ENCODE measurements around the gene NBEAL1.
"Not testable (repeated sequence)": the region's sequence is repeated elsewhere in the genome, so short reads cannot be mapped to it uniquely, and the experiment has no call there.

NBEAL1 gene

DNA sequence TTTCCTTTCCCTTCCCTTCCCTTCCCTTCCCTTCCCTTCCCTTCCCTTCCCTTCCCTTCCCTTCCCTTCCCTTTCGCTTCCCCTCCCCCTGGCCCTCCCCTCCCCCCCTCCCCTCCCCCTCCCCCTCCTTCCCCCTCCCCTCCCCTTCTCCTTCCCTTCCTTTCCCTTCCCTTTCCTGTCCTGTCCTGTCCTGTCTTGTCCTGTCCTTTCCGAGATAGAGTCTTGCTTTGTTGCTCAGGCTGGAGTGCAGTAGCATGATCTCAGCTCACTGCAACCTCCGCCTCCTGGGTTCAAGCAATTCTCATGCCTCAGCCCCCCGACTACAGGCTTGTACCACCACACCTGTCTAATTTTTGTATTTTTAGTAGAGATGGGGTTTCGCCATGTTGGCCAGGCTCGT is 24.5 kb downstream of the NBEAL1 start:
- not testable (repeated sequence) for DNase-seq (ENCODE audit: low read depth)

DNA sequence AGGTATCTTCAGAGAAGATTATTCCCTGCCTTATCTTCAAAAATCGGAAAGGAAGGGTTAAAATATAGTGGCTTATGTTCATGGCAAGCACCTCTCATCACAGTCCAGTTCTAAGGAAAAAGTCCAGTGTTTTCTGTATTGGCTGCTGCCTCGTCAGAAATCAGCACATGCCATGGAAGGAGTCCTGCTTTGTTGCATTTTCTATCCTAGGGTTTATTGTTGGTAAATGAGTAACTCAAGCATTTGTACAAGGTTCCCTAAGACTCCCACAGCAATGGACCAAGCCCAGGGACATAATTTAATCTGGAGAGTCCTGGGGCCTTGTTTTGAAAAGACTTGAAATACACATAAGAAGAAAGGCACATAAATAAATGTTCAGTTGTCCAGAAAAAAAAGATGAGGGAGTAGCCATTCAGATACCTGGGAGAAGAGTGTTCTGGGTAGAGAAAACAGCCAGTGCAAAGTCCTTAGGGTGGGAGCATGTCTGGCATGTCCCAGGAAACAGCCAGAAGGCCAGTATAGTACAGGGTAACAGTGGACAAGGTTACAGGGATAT is 26.4 kb downstream of the NBEAL1 start:
- no peak for DNase-seq (ENCODE audit: low read depth)

DNA sequence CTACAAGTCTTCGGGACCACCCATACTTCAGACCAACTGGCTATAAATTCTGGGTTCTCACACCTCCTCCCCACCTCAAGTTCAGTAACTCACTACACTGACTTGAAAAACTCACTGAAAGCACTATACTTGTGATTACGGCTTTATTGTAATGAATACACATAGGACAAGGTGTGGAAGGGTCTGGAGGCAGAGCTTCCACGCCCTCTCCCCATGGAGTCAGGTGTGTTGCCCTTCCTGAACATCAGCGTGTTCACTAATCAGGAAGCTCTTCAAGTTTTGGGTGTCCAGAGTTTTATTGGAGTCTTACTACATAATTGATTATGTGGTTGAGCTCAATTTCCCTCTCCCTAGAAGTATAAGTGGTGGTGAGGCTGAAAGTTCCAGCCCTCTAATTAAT is 27.5 kb downstream of the NBEAL1 start:
- DNase-seq (ENCODE audit: low read depth) = no peak

DNA sequence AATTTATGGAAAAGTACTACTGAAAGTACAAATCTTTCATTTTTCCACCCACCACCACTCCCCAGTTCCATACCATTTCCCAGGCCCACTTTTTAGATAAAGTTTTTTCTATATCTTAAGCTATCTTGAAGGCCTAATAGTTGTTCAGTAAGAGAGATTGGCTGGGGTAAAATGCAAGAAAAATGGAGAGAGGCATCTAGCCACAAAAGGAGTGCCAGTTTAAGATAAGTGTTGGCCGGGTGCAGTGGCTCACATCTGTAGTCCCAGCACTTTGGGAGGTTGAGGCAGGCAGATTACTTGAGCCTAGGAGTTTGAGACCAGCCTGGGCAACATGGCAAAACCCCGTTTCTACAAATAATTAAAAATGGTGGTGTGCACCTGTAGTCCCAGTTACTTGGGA is 28.6 kb downstream of the NBEAL1 start:
- no peak for DNase-seq (ENCODE audit: low read depth)

DNA sequence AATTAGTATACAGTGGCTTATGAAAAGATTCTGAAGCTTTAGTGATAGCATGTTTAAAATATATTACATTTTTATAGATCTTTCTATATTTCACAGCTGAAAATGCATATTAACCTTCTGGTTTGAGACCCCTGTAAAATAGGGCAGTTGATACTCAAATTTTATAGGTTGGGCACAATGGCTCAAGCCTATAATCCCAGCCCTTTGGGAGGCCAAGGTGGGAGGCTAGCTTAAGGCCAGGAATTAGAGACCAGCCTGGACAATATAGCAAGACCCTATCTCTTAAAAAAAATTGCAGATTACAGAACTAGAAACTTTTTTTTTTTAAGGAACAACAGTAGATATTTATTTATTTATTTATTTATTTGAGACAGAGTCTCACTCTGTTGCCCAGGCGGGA is 31.2 kb downstream of the NBEAL1 start:
- DNase-seq (ENCODE audit: low read depth) = no peak

DNA sequence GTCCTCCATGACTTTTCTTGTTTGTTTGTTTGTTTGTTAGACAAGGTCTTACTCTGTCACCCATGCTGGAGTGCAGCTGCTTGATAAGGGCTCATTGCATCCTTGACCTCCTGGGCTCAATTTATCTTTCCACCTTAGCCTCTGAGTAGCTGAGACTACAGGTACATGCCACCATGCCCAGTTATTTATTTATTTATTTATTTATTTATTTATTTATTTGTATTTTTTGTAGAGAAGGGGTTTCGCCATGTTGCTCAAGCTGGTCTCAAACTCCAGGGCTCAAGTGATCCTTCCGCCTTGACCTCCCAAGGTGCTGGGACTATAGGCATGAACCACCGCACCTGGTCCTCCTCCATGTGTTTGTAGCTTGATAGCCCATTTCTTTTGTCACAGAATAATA is 37.9 kb downstream of the NBEAL1 start:
- no peak for DNase-seq (ENCODE audit: low read depth)

DNA sequence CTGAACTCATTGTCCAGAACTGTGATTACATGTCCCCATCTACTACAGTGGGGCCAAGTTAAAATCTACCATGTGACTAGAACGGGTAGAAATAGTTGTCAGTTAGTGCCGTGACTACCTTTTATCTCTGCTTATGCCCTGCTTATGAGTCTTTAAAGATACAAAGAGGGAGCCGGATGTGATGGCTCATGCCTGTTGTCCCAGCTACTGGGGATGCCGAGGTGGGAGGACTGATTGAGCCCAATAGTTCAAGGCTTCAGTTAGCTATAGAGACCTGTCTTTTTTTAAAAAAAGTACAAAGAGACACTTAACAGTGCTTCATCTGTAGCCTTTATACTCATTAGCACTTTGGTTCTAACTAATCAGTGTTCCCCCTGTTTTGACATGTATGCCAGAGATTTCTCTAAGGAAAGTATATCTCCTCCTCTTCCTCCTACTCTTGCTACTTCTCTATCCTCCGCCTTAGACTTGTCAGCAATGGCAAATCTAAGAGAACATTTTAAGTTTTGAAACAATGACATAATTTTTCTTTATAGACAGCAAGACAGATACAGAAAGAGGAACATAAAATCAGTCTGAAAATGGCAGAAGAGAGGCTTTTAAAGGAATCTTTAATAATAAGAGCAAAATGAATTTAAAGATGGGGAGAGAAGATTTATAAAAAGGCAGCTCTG is 45.0 kb downstream of the NBEAL1 start:
- no peak for DNase-seq (ENCODE audit: low read depth)

DNA sequence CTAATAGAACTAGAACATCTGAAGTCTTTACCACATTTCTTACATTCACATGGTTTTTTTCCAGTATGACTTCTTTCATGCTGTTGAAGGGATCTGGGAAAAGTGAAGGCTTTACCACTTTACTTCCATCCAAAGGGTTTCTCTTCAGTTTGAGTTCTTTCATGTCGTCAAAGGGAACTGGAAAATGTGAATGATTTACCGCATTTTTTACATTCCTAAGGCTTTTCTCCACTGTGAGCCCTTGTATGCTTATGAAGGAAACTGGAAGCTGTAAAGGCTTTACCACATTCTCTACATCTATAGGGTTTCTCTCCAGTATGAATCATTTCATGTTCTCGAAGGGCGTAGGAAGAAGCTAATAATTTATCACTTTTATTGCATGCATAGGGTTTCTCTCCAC is 46.7 kb downstream of the NBEAL1 start:
- DNase-seq (ENCODE audit: low read depth) = peak; percentile 79

DNA sequence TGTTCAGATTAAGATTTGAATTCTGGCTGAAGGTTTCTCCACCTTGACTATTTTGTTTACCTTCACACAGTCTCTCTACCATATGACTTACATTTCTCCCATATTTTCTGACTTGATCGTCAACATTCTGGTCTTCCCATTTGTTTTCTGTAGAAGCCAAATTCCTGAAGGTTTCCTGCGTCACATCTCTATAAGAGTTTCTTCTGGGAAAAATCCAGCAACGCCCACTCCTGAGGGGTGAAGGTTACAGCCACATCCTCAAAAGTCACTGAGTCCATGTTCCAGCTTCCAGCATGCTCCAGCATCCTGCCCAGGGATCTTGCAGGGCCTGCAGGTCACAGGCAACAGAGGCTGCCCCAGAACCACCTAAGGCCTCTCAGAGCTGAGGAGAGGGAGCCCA is 47.5 kb downstream of the NBEAL1 start:
- DNase-seq (ENCODE audit: low read depth) = peak; percentile 3

DNA sequence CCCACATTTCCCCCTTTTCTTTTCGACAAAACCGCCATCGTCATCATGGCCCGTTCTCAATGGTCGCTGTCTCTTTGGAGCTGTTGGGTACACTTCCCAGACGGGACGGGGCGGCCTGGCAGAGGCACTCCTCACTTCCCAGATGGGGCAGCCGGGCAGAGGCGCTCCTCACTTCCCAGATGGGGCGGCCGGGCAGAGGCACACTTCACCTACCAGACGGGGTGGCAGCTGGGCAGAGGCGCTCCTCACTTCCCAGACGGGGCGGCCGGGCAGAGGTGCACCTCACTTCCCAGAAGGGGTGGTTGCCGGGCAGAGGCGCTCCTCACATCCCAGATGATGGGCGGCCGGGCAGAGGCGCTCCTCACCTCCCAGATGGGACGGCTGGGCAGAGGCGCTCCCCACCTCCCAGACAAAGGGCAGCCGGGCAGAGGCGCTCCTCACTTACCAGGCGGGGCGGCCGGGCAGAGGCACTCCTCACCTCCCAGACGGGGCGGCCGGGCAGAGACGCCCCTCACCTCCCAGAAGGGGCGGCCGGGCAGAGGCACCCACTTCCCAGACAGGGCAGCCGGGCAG is 51.9 kb downstream of the NBEAL1 start:
- not testable (repeated sequence) for DNase-seq (ENCODE audit: low read depth)

DNA sequence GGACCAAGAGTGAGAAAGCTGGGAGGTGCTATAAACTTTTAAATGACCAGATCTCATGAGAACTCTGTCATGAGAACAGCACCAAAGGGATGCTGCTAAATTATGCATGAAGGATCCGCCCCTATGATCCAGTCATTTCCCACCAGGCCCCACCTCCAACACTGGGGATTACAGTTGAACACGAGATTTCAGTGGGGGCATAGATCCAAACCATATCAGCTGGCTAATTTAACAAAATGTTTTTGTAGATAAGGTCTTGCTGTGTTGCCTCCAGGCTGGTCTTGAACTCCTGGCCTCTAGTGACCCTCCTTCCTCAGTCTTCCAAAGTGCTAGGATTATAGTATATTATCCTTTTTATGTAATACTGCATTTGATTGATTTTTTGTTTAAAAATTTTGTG is 56.0 kb downstream of the NBEAL1 start:
- peak; percentile 6 for DNase-seq (ENCODE audit: low read depth)

DNA sequence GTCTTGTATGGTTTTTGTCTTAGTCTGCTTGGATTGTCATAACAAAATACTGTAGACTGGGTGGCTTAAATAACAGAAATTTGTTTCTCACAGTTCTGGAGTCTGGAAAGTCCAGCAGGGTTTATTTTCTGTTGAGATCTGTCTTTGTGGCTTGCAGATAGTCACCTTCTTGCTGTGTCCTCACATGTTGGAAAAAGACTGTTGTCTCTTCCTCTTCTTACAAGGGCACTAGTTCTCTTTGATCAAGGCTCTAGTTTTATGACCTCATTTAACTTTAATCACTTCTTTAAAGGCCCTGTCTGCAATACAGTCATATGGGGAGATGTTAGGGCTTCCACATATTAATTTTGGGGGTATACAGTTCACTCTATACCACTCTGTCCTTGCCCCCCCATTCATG is 56.5 kb downstream of the NBEAL1 start:
- no peak for DNase-seq (ENCODE audit: low read depth)

DNA sequence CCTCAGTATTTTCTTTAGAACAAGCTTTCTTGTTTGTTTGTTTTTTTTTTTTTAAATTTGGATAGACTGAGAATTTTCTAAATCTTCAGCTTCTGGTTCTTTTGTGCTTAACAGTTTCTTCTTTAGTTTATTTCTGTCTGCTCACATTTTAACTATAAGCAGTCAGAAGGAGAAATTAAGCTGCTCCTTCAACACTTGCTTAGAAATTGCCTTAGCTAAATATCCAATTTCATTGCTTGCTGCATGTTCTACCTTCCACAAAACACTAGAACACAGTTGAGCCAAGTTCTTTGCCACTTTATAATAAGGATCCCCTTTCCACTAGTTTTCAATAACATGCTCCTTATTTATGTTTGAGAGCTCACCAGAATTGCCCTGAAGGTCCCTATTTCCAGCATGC is 57.7 kb downstream of the NBEAL1 start:
- no peak for DNase-seq (ENCODE audit: low read depth)

DNA sequence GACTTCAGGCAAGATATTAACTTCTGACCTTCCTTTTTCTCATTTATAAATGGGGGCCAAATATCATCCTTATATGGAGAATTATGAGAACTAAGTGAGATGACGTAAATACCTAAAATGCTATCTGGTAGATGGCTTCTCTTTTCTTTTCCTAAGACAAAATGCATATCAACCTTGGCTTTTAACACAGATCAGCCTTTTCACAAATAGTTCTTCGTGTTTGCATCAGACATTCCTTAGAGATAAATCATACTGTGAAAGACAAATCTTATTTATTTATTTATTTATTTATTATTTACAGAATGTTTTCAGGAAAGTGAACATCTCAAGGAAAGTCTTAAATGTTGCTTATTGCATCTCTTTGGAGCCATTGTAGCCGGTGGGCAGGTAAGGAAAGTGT is 62.8 kb downstream of the NBEAL1 start:
- peak; percentile 62 for DNase-seq (ENCODE audit: low read depth)

DNA sequence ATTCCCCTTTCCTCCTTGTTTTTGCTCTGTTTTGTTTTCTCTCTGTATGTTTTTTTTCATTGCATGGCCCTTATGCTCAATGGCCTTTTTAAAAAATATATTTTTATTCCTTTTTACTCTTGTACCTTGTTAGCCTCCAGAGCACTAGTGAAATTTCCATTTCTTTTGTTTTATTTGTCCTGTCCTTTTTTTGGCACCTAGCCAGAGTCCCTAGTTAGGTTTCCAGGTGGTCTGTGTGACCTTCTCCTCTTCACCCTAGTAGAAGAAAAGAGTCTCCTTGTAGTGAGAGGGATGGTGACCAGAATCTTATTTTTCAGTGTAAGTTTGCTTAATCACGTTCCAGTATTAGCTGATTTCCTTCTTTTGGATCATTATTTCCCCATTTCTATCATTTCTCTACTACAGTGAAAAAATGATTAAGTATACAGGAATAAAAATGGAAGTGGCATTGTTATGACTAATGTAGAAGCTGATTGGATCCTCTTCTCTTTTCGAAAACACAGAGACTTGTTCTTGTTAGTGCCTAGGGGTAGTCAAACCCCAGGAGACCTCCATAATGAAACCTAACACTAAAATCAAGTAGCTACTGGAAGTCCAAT is 65.9 kb downstream of the NBEAL1 start:
- DNase-seq (ENCODE audit: low read depth) = no peak

DNA sequence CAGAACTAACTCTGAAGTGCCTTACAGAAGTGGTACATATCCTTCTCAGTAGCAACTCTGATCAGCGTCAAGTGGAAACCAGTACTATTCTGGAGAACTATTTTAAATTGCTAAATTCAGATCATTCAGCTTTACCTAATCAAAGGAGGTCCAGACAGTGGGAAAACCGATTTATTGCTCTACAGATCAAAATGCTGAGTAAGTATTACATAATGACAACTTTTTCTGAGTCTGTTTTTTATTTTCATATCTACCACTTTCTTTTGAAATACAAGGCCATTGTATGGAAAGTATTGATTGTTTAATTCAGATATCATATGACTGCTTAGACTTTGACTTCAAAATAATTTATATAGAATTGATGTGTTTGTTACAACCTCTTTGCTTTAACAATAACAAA is 68.7 kb downstream of the NBEAL1 start:
- no peak for DNase-seq (ENCODE audit: low read depth)

DNA sequence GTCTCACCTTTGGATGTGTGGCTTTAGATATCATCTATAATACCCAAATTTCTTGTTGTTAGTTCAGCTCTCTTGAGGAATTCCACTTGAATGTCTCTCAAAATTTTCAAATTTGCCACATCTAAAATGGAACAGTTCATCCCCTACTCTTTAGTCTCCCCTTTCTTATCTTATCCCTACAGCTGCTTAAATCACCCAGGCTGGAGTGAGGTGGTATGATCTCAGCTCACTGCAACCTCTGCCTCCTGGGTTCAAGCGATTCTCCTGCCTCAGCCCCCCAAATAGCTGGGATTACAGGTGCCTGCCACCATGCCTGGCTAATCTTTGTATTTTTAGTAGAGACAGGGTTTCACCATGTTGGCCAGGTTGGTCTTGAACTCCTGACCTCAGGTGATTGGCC is 71.7 kb downstream of the NBEAL1 start:
- DNase-seq (ENCODE audit: low read depth) = not testable (repeated sequence)

DNA sequence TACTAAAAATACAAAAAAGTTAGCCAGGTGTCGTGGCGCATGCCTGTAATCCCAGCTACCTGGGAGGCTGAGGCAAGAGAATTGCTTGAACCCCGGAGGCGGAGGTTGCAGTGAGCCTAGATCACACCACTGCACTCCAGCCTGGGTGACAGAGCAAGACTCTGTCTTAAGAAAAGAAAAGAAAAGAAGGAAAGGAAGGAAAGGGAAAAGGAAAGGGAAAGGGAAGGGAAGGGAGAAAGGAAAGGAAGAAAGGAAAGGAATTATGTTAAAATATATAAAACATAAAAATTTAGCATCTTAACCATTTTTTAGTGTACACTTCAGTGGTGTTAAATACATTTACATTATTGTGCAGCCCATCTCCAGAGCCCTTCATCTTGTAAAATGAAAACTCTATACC is 76.0 kb downstream of the NBEAL1 start:
- DNase-seq (ENCODE audit: low read depth) = not testable (repeated sequence)

DNA sequence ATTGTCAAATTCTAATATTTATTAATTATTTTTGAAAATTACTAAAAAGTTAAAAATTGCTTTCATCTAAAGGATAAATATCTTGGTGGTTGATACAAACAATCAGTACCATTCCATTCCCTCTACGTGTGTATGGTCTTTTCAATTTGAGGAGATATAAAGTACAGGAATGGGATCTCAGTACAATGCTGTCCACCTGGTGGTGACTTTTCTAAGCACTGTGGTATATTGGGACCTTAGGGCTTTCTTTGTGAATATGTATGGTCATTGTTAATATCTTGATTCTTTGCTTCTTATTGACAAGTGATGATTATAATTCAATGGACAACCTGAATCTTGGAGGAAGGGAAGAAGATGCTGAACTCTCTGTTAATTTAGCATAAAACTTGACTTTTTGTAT is 83.1 kb downstream of the NBEAL1 start:
- DNase-seq (ENCODE audit: low read depth) = peak; percentile 7

DNA sequence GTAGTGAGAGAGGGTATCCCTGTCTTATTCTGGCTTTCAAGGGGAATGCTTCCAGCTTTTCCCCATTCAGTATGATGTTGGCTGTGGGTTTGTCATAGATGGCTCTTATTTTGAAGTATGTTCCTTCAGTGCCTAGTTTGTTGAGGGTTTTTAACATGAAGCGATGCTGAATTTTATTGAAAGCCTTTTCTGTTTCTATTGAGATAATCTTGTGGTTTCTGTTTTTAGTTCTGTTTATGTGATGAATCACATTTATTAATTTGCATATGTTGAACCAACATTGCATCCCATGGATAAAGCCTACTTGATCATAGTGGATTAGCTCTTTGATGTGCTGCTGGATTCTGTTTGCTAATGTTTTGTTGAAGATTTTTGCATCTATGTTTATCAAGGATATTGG is 87.7 kb downstream of the NBEAL1 start:
- DNase-seq (ENCODE audit: low read depth) = peak; percentile 31

DNA sequence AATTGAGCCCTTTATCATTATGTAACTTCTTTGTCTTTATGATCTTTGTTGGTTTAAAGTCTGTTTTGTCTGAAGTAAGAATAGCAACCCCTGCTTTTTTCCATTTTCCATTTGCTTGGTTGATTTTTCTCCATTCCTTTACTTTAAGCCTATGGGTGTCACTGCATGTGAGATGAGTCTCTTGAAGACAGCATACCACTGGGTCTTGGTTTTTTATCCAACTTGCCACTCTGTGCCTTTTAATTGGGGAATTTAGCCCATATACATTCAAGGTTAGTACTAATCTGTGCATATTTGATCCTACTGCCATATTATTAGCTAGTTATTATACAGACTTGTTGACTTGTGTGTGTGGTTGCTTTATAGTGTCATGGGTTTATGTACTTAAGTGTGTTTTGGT is 89.6 kb downstream of the NBEAL1 start:
- no peak for DNase-seq (ENCODE audit: low read depth)

DNA sequence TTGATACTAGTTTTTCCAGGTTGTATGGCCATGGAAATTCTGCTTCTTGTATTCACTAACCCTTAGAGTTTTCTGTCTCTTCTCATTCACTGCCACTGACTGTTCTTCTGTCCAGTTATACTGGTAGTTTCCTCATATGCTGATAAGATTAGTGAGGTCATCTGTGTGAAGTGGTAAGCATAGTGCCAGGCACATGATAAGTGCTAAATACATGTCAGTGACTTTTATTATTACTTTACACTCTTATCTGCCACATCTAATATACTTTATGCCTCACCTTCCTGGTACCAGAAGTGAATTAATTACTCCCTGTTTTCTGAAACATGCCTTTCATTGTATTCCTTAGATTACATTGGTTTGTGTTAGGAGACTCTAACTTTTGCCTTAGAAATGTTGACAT is 91.3 kb downstream of the NBEAL1 start:
- DNase-seq (ENCODE audit: low read depth) = no peak

DNA sequence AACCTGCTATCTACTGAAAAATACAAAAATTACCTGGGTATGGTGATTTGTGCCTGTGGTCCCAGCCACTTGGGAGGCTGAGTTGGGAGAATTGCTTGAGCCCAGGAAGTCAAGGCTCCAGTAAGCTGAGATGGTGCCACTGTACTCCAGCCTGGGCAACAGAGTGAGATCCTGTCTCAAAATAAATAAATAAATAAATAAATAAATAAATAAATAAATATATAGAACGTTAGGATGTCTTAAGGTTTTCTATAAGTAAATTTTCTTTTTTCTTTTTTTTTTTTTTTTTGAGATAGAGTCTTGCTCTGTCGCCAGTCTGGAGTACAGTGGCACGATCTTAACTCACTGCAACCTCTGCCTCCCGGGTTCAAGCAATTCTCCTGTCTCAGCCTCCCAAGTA is 95.8 kb downstream of the NBEAL1 start:
- DNase-seq (ENCODE audit: low read depth) = not testable (repeated sequence)

DNA sequence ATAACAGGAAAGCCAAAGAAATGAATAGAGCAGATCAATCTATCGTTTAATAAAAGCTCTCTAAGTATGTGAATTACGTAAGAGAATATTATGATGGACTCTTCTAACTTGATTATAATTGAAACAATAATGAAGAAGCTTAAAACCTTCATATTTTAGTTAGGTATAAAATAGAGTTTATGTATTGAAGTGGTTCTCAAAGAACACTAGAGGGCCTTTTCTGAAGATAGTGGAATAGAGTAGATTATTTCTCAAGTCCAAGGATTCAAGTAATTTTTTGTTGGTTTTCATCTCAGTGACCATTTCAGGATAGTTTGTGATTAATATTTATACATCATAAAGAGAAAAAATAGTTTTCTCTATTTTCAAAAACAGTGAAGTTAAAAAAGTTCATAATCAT is 97.7 kb downstream of the NBEAL1 start:
- no peak for DNase-seq (ENCODE audit: low read depth)
